Endothelial cell (in vitro differentiated cells): ENCODE data around the gene RNF141. TPM values are rescaled to one million over a fixed set of nuclear protein-coding genes. Genes with fewer than 3 reads are reported as not detected.

ENCODE experiments used
- DNase-seq: peaks from one replicate; pipeline ENCODE4 v3.0.0; 2021; ENCODE audit warnings: low spot score
- H3K27ac Mint-ChIP-seq: one replicate; pipeline ENCODE4 v1.8.0; 2021; ENCODE audit warnings: mixed read lengths, inconsistent platforms; ENCODE audit not compliant: unreplicated experiment
- H3K27me3 Mint-ChIP-seq: one replicate; pipeline ENCODE4 v1.8.0; 2021; ENCODE audit warnings: mild to moderate bottlenecking, moderate library complexity, mixed read lengths, inconsistent platforms; ENCODE audit not compliant: unreplicated experiment
- H3K36me3 Mint-ChIP-seq: one replicate; pipeline ENCODE4 v1.8.0; 2021; ENCODE audit warnings: mild to moderate bottlenecking, low read depth, mixed read lengths, inconsistent platforms; ENCODE audit not compliant: unreplicated experiment
- H3K4me1 Mint-ChIP-seq: one replicate; pipeline ENCODE4 v1.8.0; 2021; ENCODE audit warnings: mild to moderate bottlenecking, mixed read lengths, inconsistent platforms; ENCODE audit not compliant: unreplicated experiment
- H3K4me3 Mint-ChIP-seq: one replicate; pipeline ENCODE4 v1.8.0; 2021; ENCODE audit warnings: mild to moderate bottlenecking, mixed read lengths, inconsistent platforms; ENCODE audit not compliant: unreplicated experiment
- H3K9me3 Mint-ChIP-seq: one replicate; pipeline ENCODE4 v1.8.0; 2021; ENCODE audit warnings: mixed read lengths, inconsistent platforms; ENCODE audit not compliant: unreplicated experiment
- CTCF ChIP-seq: fragments of 200-600 bp; sonication (generic); IDR thresholded peaks from one replicate; pipeline ENCODE4 v1.5.0; 2021; ENCODE audit warnings: antibody characterized with exemption; ENCODE audit not compliant: unreplicated experiment
- total RNA-seq: library from RNA; stranded (reverse); fragmentation: NEBNext Ultra II Directional; extraction: Animal tissue kit (Norgen Biotek cat#: 25700); gene quantifications from one replicate; pipeline ENCODE4 v1.2.1, GENCODE V29; 2021; ENCODE audit not compliant: unreplicated experiment

RNF141 gene
- total RNA-seq, 1 donor from 2014 or later = 32.8 TPM

DNA sequence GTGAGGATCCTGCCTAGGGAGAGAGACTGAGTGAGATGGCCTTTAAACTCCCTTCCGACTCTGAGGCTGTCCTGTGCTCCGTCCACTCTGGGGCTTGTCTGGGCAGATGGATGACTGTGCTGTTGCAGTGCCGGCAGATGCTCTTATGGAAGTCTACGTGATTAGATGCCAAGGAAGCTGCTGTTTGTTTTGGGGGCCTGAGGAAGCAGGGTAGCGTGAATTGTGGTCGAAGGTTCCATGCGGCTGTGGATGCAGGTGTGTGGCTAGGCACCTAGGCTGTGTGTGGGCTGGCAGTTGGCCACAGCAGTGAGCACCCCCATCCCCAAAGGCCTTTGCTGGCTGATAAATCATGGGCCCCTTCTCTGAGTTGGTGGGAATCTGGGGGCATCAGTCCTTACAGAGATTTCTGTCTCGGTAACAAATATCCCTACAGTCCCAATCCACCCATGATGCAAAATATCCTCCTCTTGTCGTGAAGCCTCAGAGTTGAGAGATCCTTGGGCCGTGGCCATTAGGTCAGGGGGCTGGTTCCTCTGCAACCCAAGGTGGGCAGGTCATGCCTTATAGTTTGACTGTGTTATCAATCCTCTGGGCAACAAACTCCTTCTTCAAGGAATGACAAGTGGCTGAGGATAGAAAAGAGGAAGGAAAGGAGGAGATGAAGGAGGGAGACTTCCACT, 54.7 kb downstream of the RNF141 start:
- no peak for TF ChIP-seq CTCF
- H3K4me1 Mint-ChIP-seq = peaks cover 3% of the 10 kb centered on the region
- H3K9me3 Mint-ChIP-seq = no peaks in the 10 kb centered on the region
- H3K4me3 Mint-ChIP-seq = no peak overlapping the region
- H3K27me3 Mint-ChIP-seq = peaks cover 7% of the 10 kb centered on the region
- H3K27ac Mint-ChIP-seq = no peak overlapping the region
- DNase-seq = no peak
- H3K36me3 Mint-ChIP-seq = peaks cover 46% of the 10 kb centered on the region

- no peaks in the 10 kb centered on the region for H3K9me3 Mint-ChIP-seq
- H3K27ac Mint-ChIP-seq = no peak overlapping the region
- DNase-seq = no peak
- H3K4me3 Mint-ChIP-seq = no peak overlapping the region
- H3K4me1 Mint-ChIP-seq = peaks cover 3% of the 10 kb centered on the region
- H3K36me3 Mint-ChIP-seq = peaks cover 48% of the 10 kb centered on the region
- peaks cover 7% of the 10 kb centered on the region for H3K27me3 Mint-ChIP-seq
- no peak for TF ChIP-seq CTCF
These were observed 55.3 kb downstream of the RNF141 start for GRCh38 chr11:10485646-10486045.

- Mint-ChIP-seq H3K36me3 (peaks cover 41% of the 10 kb centered on the region), H3K4me3 (no peak overlapping the region), H3K4me1 (peaks cover 3% of the 10 kb centered on the region), H3K27ac (no peak overlapping the region), H3K27me3 (peaks cover 7% of the 10 kb centered on the region), H3K9me3 (no peaks in the 10 kb centered on the region)
- no peak for TF ChIP-seq CTCF
- no peak for DNase-seq
These were observed 56.4 kb downstream of the RNF141 start for GRCh38 chr11:10484461-10485180.

DNA sequence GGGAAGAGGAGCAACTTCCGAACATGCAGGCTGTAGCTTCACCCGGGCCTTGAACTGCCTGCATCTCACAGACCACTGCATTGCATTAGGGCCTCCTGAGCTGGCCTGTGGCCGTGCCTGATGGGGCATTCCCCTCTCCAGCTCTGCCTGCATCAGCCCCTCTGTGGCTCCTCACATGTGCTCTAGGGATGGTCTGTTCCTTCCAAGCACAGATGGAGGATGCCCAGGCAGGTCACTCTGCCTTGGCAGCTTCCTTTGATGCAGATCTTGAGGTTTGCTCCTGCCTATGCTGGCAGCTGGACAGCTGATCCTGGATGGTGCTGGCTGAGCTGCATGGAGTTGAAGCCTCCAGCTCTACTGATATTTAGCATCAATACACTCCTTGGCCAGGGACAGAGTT, 57.4 kb downstream of the RNF141 start:
- Mint-ChIP-seq H3K9me3 (no peaks in the 10 kb centered on the region), H3K4me1 (peaks cover 3% of the 10 kb centered on the region), H3K36me3 (peaks cover 40% of the 10 kb centered on the region), H3K27ac (no peak overlapping the region), H3K4me3 (no peak overlapping the region), H3K27me3 (peaks cover 7% of the 10 kb centered on the region)
- TF ChIP-seq CTCF = no peak
- DNase-seq = no peak

- peaks cover 3% of the 10 kb centered on the region for H3K4me1 Mint-ChIP-seq
- no peaks in the 10 kb centered on the region for H3K9me3 Mint-ChIP-seq
- H3K27me3 Mint-ChIP-seq = peaks cover 6% of the 10 kb centered on the region
- no peak for TF ChIP-seq CTCF
- H3K27ac Mint-ChIP-seq = no peak overlapping the region
- peaks cover 39% of the 10 kb centered on the region for H3K36me3 Mint-ChIP-seq
- no peak for DNase-seq
- H3K4me3 Mint-ChIP-seq = peak overlapping the region; percentile 13
These were observed 57.8 kb downstream of the RNF141 start for GRCh38 chr11:10483174-10483573.
